Activated gamma-delta T cell treated with anti-CD3 and anti-CD28 coated beads, Interleukin-2, amount 50 U/mL, for 16 hours (primary cell): ENCODE results near the gene IL4.
"Not testable (repeated sequence)": the region's sequence is repeated elsewhere in the genome, so short reads cannot be mapped to it uniquely, and the experiment has no call there.

ENCODE experiments used
- DNase-seq: peaks from one replicate; pipeline ENCODE4 v3.0.0-alpha.2; 2020; ENCODE audit warnings: low read depth

The IL4 gene

DNA sequence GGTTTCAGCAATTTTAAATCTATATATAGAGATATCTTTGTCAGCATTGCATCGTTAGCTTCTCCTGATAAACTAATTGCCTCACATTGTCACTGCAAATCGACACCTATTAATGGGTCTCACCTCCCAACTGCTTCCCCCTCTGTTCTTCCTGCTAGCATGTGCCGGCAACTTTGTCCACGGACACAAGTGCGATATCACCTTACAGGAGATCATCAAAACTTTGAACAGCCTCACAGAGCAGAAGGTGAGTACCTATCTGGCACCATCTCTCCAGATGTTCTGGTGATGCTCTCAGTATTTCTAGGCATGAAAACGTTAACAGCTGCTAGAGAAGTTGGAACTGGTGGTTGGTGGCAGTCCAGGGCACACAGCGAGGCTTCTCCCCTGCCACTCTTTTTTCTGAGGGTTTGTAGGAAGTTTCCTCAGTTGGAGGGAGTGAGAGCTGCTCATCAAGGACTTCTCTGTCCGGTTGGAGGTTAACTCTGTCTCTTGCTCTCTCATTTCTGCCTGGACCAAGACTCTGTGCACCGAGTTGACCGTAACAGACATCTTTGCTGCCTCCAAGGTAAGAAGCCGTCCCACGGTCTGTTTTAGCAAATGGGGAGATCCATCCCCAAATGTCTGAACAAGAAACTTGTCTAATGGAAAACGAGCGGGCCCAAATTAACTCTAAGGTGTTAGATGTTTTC is at the start of gene IL4:
Gene IL4, plus strand, starts transcription at position 51 of the 692 bp plus-strand sequence. Its CDS starts 62 bp downstream, at position 113.
- DNase-seq = no peak

DNA sequence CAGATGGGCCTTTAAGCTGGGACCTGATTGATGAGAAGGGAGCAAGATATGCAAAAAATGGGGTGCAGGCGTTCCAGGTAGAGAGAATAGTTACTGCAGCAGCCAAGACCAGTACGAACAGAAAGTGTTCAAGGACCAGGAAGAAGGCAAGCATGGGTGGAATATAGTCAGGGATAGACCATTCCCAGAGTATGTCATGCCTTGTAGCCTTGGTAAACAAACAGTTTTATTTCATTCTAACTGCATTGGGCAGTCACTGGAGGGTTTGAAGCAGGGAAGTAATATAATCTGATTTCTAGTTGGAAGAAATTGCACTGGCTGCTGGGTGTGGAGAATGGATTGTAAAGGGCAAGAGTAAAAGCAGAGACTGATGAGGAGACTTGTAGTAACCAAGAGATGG is 46.3 kb upstream of the IL4 start:
- no peak for DNase-seq

DNA sequence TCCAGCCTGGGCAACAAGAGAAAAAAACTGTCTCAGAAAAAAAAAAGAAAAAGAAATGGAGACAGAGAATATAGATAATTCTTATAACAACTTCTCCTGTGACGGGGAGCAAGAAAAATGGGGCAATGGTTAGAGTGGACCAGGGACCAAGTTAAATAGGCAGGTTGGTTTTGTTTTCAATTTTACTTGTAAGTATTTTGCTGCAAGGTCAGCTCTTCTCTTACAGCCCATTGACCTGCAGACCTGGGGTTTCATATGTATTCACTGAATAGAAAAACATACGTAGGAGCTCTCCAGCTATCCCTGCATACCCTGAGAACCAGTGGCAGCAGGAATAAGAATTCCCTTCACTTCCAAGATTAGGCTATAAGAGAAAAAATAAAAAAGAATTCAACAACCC is 45.0 kb upstream of the IL4 start:
- no peak for DNase-seq

DNA sequence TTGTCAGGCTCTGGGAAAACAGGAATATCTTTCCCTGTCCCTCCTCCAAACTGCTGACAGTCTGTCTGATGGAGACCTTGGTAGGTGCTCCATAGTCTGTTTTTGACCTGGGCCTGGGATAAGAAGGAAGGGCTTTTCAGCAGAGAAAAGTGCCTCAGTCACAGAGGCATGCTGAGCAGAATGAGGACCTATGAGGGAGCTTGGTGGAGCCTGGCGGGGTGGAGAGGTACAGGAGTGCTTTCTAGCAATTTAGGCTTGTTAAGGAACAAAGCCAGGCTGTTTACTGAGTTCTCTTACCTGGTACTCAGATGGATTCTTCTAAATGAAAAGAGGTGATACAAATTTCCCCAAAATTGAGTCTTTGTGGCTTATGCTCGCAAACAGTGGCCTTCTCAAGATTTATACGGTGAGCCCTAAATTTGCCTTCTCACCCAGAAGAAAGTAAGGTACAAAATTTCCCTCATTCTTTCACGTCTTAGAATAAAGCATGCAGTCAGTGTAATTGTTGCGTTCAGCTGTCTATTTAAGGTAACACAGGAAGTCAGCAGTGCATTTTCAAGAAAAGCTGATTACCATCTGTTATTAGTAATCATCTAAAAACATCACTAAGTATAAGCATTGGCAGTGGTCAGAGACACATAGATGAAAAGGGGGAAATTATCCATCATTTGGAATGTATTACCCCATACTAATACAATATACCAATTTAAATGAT is 44.4 kb upstream of the IL4 start:
- DNase-seq = no peak

DNA sequence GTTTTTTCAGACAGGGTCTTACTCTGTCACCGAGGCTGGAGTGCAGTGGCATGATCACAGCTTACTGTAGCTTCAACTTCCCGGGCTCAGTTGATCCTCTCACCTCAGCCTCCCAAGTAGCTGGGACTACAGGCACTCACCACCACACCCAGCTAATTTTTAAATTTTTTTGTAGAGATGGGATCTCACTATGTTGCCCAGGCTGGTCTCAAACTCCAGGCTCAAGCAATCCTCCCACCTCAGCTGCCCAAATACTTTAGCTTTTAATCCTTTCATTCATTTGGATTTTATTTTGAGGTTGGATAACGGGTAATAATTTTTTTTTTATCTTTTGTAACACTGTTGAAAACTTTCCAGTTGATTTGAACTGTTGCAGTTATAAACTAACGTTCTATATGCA is 40.2 kb upstream of the IL4 start:
- DNase-seq = not testable (repeated sequence)

DNA sequence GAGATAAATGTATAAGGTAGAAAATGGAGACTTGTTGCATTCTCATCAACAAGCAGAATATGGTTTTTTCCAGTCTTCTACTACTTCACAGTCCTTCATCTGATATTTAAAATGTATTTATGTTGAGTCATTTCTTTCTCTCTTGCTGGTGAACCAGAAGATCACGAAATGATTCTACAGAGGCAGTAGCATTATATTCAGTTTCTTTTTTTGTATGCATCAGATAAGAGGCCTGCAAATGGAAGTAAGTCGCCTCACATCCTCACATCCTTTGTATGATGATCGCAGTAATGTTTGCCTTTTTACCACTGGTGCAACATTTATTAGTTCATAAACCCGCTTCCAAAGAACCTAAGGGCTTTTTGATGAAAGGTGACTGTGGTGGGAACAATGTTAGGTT is 37.9 kb upstream of the IL4 start:
- DNase-seq = no peak

DNA sequence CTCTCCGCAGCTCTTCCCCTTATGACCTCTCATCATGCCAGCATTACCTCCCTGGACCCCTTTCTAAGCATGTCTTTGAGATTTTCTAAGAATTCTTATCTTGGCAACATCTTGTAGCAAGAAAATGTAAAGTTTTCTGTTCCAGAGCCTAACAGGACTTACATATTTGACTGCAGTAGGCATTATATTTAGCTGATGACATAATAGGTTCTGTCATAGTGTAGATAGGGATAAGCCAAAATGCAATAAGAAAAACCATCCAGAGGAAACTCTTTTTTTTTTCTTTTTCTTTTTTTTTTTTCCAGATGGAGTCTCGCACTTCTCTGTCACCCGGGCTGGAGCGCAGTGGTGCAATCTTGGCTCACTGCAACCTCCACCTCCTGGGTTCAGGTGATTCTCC is 36.5 kb upstream of the IL4 start:
- no peak for DNase-seq

DNA sequence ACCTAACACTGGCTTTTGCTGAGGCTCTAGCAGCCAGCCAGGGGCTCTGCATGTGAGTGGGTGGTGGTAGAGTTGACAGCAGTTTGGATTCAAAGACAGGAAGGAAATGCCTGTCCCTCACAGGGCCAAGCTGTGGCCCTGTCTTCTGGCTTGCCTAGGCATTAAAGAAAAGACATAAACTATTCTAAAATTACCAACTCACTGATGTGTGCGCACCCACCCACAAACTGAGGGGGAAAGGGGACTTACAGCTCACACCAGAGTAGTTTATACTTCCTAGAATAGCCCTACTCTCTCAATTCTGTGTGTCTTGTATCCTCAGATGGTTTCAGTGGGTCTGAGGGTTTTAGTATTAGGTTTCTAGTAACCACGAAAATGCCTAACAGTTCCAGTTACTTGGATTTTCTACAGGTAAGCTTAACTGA is 34.1 kb upstream of the IL4 start:
- DNase-seq = no peak

DNA sequence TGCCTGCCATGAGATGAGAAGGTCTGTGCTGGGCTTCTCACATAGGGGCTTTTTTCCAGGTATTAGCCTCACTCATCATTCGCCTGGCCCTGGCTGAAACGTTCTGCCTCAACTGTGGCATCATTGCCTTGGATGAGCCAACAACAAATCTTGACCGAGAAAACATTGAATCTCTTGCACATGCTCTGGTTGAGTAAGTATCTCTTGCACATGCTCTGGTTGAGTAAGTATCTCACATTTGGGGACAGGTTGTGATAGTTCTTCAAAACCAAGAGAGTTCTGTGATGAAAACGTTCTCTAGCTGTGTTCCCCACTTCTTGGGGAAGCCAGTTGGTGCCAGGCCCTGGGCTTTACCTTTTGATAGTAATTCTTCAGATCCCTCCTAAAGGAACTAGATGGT is 33.2 kb upstream of the IL4 start:
- no peak for DNase-seq

DNA sequence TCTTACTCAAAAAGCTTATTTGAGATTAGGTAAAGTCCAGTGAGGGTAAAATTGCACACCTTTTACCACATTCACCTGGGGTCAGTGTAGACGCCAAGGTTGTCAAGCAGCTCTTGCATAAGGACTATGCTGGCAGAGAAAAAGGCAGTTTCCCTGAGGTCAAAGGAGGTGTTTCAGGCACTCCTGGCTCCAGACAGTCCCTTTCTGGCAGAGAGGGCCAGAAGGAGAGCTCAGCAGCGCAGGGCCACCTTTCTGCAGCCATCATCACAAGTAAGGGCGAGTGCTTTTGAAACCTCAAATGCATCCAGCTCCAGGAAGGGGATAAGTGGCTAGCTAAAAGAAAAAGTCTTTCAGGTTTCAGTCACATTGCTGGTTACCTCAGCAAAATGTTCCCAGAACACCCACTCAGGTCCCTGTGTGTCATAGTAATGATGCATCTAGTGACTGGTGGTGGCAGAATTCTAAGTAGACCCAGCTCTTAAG is 32.5 kb upstream of the IL4 start:
- DNase-seq = no peak

DNA sequence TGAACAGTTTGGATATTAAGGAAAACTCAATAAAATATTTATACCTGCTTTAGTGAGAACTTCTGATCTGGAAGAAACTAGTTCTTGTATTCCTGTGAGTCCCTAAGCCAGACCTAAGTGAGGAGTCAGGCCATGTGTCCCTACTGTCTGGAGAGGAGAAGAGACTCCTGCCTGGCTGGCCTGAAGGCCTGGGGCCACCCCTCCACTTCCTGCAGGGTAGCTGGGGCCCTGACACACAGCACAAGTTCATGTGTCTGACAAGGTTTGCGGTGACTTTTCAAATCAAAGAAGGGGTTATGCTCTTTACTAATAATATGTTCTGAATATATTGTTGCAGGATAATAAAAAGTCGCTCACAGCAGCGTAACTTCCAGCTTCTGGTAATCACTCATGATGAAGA is 31.9 kb upstream of the IL4 start:
- no peak for DNase-seq

DNA sequence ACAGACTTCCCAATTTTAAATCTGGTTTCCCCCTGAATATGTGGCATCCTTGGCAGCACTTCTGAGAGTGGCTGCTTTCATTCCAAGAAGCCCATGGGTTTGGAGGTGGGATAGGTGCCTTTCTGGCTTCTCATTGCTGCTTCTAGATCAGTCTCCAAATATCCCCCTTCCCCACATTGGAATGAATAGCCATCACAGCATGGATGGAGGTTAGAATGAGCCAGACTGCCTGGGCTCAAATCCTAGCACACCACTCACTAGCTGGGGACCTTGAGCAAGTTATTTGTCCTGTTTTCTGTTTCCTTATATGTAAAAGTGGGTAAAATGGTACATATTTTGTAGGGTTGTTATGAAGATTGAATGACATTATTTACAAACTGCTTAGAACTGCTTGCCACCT is 29.6 kb upstream of the IL4 start:
- no peak for DNase-seq

DNA sequence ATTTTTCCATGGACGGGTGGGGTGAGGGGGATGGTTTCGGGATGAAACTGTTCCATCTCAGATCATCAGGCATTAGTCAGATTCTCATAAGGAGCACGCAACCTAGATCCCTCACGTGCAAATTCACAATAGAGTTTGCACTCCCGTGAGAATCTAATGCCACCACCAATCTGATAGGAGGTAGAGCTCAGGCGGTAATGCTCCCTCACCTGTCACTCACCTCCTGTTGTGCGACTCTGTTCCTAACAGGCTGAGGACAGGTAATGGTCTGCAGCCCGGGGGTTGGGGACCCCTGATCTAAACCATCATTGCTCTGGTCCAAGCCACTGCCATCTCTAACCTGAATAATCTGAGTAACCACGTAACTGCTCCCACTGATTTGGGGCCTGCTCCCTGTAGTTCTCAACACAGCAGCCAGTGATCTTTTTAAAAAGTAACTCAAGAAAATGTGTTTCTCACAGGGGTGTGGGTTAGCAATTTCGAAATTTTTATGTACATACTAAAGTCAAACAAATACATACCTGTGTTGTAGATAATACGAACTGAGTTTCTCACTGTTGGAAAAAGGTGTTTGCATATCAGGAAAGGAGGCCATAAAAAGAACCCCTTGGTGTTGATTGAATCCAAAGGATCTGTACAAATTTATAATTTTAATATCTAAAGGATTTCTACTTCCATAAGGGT is 27.1 kb upstream of the IL4 start:
- DNase-seq = no peak

DNA sequence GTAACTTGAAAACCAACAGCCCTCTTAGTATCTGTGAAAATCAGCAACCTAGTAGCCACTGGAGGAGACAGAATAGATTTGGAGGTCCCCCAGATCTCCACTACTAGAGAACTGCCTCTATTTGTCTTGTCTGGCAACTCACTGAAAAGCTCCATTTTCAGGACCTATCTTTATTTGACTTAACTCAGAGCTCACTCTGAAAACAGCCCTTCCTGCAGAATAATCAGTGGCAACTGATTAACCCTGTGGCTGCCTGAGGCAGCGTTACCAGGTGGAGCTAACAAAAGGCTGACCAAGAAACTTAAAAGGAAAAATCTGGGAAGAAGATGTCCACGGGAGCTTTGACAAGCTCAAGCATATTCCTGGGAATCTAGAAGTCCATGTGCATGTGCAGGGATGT is 26.3 kb upstream of the IL4 start:
- no peak for DNase-seq

DNA sequence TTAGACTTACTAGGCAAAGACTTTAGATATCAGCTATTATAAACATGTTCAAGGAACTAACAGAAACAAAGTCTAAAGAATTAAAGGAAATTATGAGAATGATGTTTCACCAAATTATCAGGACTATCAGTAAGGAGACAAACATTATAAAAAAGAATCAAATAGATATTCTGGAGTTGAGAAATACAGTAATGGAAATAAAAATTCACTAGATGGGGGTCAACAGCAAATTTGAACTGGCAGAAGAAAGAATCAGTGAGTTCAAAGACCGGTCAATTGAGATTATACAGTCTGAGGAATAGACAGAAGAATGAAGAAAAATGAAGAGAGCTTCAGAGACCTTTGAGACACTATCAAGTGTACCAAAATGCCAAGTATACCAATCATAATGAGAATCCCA is 25.4 kb upstream of the IL4 start:
- no peak for DNase-seq

DNA sequence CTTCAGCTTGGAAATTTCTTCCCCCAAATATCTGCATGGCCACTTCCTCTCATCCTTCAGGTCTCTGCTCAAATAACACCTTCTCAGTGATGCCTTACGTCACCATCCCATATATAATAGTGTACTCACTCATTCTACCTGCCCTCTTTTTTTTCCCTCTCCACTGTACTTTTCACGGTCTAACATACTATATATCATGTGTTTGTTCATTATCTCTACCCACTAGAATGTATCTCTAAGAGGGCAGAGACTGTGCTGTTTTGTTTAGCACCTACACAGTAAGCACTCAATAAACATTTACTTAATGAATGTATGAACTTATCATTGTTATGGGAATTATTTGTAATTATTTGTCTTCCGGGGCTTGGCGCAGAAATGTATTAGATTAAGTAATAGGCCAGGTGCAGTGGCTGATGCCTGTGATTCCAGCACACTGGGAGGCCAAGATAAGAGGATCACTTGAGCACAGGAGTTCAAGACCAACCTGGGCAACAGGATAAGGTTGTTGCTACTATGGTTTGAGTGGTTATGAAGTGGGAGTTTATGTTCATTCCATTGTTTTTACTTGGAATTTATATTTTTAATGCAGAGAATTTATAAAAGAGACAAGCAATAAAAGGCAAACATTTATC is 21.8 kb upstream of the IL4 start:
- no peak for DNase-seq

DNA sequence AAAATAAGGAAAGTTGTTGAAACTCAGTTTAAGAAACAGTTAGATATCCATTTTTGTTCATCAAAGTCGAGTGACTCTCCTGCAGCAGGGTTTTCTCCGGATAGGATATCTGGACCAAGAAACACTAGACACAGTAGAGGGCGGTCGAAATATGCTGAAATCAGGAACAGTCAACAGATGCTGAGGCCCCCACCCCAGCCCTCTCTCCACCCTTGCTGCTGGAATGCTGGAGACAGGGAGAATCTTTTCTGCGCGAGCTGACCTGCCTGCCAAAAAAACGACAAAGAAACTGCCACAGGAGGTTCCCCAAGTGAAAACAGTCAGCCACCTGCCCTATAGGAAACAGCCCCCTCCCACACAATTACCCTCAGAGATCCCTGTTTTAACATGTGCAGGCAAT is 20.1 kb upstream of the IL4 start:
- no peak for DNase-seq

DNA sequence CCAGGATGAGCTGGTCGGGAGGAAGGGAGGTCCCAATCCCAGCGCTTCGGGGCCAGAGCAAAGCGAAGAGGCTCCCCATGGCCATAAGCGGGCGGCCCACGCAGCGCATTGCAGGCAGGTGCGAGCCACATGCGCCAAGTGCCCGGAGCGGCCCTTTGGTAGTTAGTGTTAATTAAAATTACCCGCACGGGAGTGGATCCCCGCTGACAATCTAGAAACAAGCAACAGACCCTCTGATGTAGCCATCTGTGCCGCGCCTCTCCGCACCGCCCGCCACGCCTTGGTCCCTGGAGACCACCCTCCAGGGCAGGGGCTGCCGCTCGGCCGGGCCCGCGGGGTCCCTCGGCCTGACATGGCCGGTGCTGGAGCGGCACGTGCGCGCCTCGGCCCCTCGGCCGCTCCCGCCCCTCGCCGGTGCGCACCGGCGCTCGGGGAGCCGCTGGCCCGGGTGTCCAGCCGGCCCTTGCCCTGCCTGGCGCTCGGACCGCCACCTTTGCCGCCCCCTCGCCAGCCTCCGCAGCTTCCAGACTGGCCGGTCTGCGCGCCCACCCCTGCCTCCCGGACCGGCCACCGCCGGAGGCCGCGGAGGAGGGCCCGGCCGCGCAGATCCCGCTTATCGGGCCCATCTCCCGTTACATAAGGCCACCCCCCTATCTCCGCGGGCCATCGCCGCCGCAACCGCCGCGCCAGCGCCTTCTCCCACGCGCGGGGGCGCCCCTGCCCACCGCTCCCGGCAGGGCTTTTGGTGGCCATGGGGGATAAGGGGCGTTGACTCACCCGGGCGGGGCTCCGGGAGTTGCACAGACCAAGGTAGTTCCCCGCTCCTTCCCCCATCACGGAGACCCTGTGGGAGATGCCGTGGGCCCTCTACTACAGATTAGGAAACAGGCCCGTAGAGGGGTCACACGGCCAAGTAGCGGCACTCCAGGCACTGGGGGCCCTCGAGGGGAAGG is 17.7 kb upstream of the IL4 start:
- DNase-seq = peak; percentile 32

DNA sequence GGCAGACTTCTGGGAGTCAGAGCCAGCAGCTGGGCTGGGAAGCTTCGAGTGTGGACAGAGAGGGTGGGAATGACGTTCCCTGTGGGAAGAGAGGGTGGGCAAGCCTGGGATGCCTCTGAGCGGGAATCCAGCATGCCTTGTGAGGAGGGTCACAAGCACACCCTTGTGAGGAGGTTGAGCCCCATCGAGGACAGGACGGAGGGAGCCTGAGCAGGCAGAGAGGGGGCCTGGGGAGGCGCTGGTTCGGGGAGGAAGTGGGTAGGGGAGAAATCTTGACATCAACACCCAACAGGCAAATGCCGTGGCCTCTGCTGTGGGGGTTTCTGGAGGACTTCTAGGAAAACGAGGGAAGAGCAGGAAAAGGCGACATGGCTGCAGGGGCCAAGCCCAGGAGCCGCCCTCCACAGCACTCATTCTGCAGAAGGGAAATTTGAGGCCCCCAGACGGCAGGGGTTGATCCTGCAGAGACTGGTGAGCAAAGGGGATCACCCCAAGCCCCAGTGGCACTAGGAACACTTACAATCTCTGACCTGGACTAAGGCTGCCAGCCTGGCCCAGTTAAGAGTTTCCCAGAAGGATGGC is 16.9 kb upstream of the IL4 start:
- DNase-seq = no peak

DNA sequence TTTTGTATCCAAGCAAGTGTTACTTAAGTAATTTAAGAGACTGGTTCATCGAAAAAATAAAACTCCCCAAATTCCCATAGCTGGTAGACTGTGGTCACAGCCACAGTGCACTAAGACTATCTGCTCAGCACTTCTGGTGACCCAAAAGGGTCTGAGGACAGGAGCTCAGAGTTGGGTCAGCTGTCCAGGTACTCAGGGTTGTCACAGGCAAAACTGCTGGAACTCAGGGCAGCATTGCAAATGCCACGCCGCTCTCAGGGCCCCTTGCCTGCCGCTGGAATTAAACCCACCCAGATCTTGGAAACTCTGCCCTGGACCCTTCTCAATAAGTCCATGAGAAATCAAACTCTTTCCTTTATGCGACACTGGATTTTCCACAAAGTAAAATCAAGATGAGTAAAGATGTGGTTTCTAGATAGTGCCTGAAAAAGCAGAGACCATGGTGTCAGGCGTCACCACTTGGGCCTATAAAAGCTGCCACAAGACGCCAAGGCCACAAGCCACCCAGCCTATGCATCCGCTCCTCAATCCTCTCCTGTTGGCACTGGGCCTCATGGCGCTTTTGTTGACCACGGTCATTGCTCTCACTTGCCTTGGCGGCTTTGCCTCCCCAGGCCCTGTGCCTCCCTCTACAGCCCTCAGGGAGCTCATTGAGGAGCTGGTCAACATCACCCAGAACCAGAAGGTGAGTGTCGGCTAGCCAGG is 16.0 kb upstream of the IL4 start, which contains the start of gene IL13:
Gene IL13, plus strand, starts transcription at position 498 of the 705 bp plus-strand sequence. Its CDS starts 14 bp downstream, at position 512.
- DNase-seq = no peak
